K562 (cell line): ENCODE data around the gene IL11. TPM values are rescaled to one million over a fixed set of nuclear protein-coding genes. Genes with fewer than 3 reads are reported as not detected.

ENCODE experiments used
- ATAC-seq: fragments of 200-7000 bp; cut with Tn5 transposase; 3 replicates; pipeline ENCODE4 v1.9.1; 2020; ENCODE audit warnings: moderate library complexity
- BruUV-seq: library from RNA; stranded (reverse); fragments of 400-500 nt; replicated peaks from 2 replicates; lab custom pipeline; 2021; lab: Mats Ljungman, UMichigan
- CTCF ChIA-PET: fragments of 300-600 bp; formaldehyde crosslinking; extraction: SDS; loops from one replicate; lab custom pipeline; 2021; ENCODE audit warnings: low intra/inter-chr PET ratio; lab: Yijun Ruan, JAX
- POLR2A ChIA-PET: fragments of 300-600, 350-650 bp; sonication (Branson Sonifier 250); formaldehyde crosslinking; extraction: SDS; loops from one replicate; lab custom pipeline; 2021; ENCODE audit warnings: antibody characterized with exemption, inconsistent platforms; lab: Yijun Ruan, JAX
- DNase-seq, 4 experiments: peaks; one replicate each; pipeline versions ENCODE4 v3.0.0 to v3.0.0-alpha.2; 2011 to 2018; ENCODE audit warnings: low spot score in 3 of 4, mixed read lengths in 3 of 4; ENCODE audit errors: extremely low read depth in 1 of 4
- FAIRE-seq: peaks from 2 replicates; lab custom pipeline; 2011; peaks lifted over from hg19 to GRCh38; lab: Jason Lieb, UNC
- H2AFZ ChIP-seq: 2 replicates; pipeline ENCODE4 v1.6.0; 2011; ENCODE audit warnings: low read depth, low read length, control low read depth, inconsistent platforms
- H3K27ac ChIP-seq: fragments of 200-600 bp; 3 replicates; pipeline ENCODE4 v1.8.0; 2011; ENCODE audit warnings: low read depth, mild to moderate bottlenecking, control low read depth, inconsistent platforms, low read length, moderate library complexity, mixed read lengths; ENCODE audit errors: extremely low read depth
- H3K27me3 ChIP-seq, 2 experiments: fragments of 300-600 bp in 1 of 2; 2 replicates in 1 of 2; 3 replicates in 1 of 2; pipeline versions ENCODE4 v1.6.0 to v1.8.0; 2011; ENCODE audit warnings: inconsistent platforms in 2 of 2, low read length in 2 of 2, mild to moderate bottlenecking in 1 of 2, mixed read lengths in 1 of 2, moderate library complexity in 1 of 2; ENCODE audit not compliant: control insufficient read depth in 2 of 2, insufficient read depth in 2 of 2
- H3K36me3 ChIP-seq: fragments of 300-600 bp; 3 replicates; pipeline ENCODE4 v1.8.0; 2011; ENCODE audit warnings: mild to moderate bottlenecking, low read length, inconsistent platforms; ENCODE audit not compliant: control insufficient read depth, insufficient read depth
- H3K4me1 ChIP-seq, 2 experiments: fragments of 200-600 bp in 1 of 2; replicated peaks in 1 of 2; 2 replicates in 1 of 2; 3 replicates in 1 of 2; pipeline versions ENCODE4 v1.5.1 to v1.8.0; 2011; ENCODE audit warnings: inconsistent platforms in 2 of 2, low read length in 2 of 2, mild to moderate bottlenecking in 1 of 2, mixed read lengths in 1 of 2, moderate library complexity in 1 of 2; ENCODE audit not compliant: control insufficient read depth in 2 of 2, insufficient read depth in 2 of 2
- H3K4me2 ChIP-seq: 2 replicates; pipeline ENCODE4 v1.6.1; 2011; ENCODE audit warnings: low read length, control low read depth, inconsistent platforms, mixed read lengths; ENCODE audit not compliant: insufficient read depth
- H3K4me3 ChIP-seq: fragments of 200-600 bp; sonication (generic), shearing (Covaris generic); 2 replicates; pipeline ENCODE4 v1.5.1; 2016; ENCODE audit warnings: control low read depth, inconsistent platforms
- H3K79me2 ChIP-seq: fragments of 200-600 bp; 3 replicates; pipeline ENCODE4 v1.8.0; 2011; ENCODE audit warnings: low read length, inconsistent platforms; ENCODE audit not compliant: control insufficient read depth, insufficient read depth
- H3K9ac ChIP-seq, 2 experiments: 2 replicates each; pipeline versions ENCODE4 v1.6.0 to v1.6.1; 2011; ENCODE audit warnings: low read depth in 2 of 2, low read length in 2 of 2, control low read depth in 1 of 2, inconsistent platforms in 1 of 2, mild to moderate bottlenecking in 1 of 2, mixed read lengths in 1 of 2; ENCODE audit not compliant: insufficient read depth in 1 of 2
- H3K9me1 ChIP-seq: one replicate; pipeline ENCODE4 v1.6.0; 2011; ENCODE audit warnings: inconsistent platforms, mild to moderate bottlenecking, low read length, moderate library complexity; ENCODE audit not compliant: control insufficient read depth, insufficient read depth
- H3K9me3 ChIP-seq: replicated peaks from 2 replicates; pipeline ENCODE4 v1.5.1; 2011; ENCODE audit warnings: low read depth, low read length, inconsistent platforms; ENCODE audit not compliant: control insufficient read depth, insufficient read depth
- H4K20me1 ChIP-seq: replicated peaks from 2 replicates; pipeline ENCODE4 v1.6.1; 2011; ENCODE audit warnings: low read length, inconsistent platforms, mixed read lengths; ENCODE audit not compliant: control insufficient read depth, insufficient read depth
- CBFB ChIP-seq: sonication (generic); formaldehyde crosslinking; IDR thresholded peaks from 2 replicates; pipeline ENCODE4 v1.4.0; 2020; ENCODE audit warnings: mild to moderate bottlenecking, missing genetic modification reagents
- ETS2 ChIP-seq: IDR thresholded peaks from 2 replicates; pipeline ENCODE4 v1.6.1; 2016; ENCODE audit warnings: borderline replicate concordance, missing genetic modification characterization, mild to moderate bottlenecking, moderate library complexity, missing compliant biosample characterization; ENCODE audit not compliant: poor library complexity, severe bottlenecking
- NCOA2 ChIP-seq, 2 experiments: fragments of 450-650 bp; IDR thresholded peaks; 2 replicates each; pipeline ENCODE4 v1.6.1; 2018; ENCODE audit warnings: mild to moderate bottlenecking in 2 of 2, moderate library complexity in 1 of 2; ENCODE audit not compliant: partially characterized antibody in 2 of 2
- POLR2AphosphoS5 ChIP-seq: IDR thresholded peaks from 2 replicates; pipeline ENCODE4 v1.6.1; 2011; ENCODE audit warnings: mild to moderate bottlenecking, low read depth, low read length, moderate library complexity; ENCODE audit not compliant: control insufficient read depth, insufficient read depth
- TSC22D4 ChIP-seq: fragments of 450-650 bp; IDR thresholded peaks from 2 replicates; pipeline ENCODE4 v1.6.1; 2016; ENCODE audit warnings: missing genetic modification characterization, missing biosample characterization, control low read depth
- ZBED1 ChIP-seq: IDR thresholded peaks from 2 replicates; pipeline ENCODE4 v1.6.1; 2014
- ZBTB1 ChIP-seq: sonication (generic); formaldehyde crosslinking; IDR thresholded peaks from 2 replicates; pipeline ENCODE4 v1.8.1; 2023; ENCODE audit warnings: missing genetic modification reagents, low read depth, mild to moderate bottlenecking, borderline replicate concordance
- ZNF12 ChIP-seq: sonication (generic); formaldehyde crosslinking; IDR thresholded peaks from 2 replicates; pipeline ENCODE4 v1.4.0; 2020; ENCODE audit warnings: mild to moderate bottlenecking, missing genetic modification reagents
- ZNF830 ChIP-seq: fragments of 250-450 bp; sonication (Bioruptor Pico); IDR thresholded peaks from 2 replicates; pipeline ENCODE4 v1.5.0; 2021; ENCODE audit warnings: mild to moderate bottlenecking
- WGBS: fragments of 100-300 bp; shearing (Covaris generic); methylation state at CpG from one replicate; pipeline ENCODE4 v1.1.6; 2016; ENCODE audit warnings: low coverage, mixed read lengths; ENCODE audit not compliant: insufficient coverage; ENCODE audit errors: missing lambda C conversion rate; 5-methylcytosine and 5-hydroxymethylcytosine counted together
- in situ Hi-C: fragments of 300-500 bp; cut with MboI; formaldehyde crosslinking; loops from 4 replicates; pipeline ENCODE4 v1.15.0; 2018; ENCODE audit warnings: inconsistent platforms, mixed read lengths
- intact Hi-C: fragments of 100-400 bp; cut with micrococcal nuclease; formaldehyde crosslinking; loops from 2 replicates; pipeline ENCODE4 v1.14.2; 2022
- polyA plus RNA-seq, 8 experiments: library from polyadenylated mRNA; depleted of rRNA in 4 of 8; stranded (reverse) in 5 of 8; unstranded in 3 of 8; fragments of >200 nt; fragmentation: Nextera tagmentation in 2 of 8; fragmentation: Illumina TruSeq in 1 of 8; extraction: Ambion mirVana in 2 of 8; extraction: Trizol in 1 of 8; gene quantifications; 2 replicates each; pipeline versions ENCODE4 v1.2.1 to v1.2.3, GENCODE V29; 2011 to 2014; ENCODE audit warnings: inconsistent platforms in 1 of 8, missing spikeins in 1 of 8
- total RNA-seq, 7 experiments: library from RNA; depleted of rRNA in 6 of 7; stranded (reverse); fragments of >200 nt in 6 of 7; fragmentation: Illumina TruSeq in 2 of 7; extraction: Trizol in 2 of 7; gene quantifications; 2 replicates each; pipeline versions ENCODE4 v1.2.1 to v1.2.3, GENCODE V29; 2011 to 2021; ENCODE audit warnings: low replicate concordance in 1 of 7
- TF ChIP-seq, protein P1 (sequence below): fragments of 250-450 bp; sonication (Bioruptor Pico); IDR thresholded peaks from 2 replicates; pipeline ENCODE4 v1.8.0; 2022; ENCODE audit warnings: moderate library complexity, mild to moderate bottlenecking, inconsistent platforms
- TF ChIP-seq, protein P2 (sequence below), 2 experiments: fragments of 150-350 bp in 1 of 2; IDR thresholded peaks; 2 replicates each; pipeline ENCODE4 v1.6.1; 2012 to 2016; ENCODE audit warnings: low read depth in 2 of 2, low read length in 2 of 2, mild to moderate bottlenecking in 1 of 2, moderate library complexity in 1 of 2
- TF ChIP-seq, protein P3 (sequence below): fragments of 150-350 bp; conservative IDR thresholded peaks from 2 replicates; pipeline ENCODE4 v1.6.1; 2014; ENCODE audit warnings: low read length

Gene IL11
- total and polyA plus RNA-seq, 9 of the 15 experiments (the other 6 are each of a cell fraction or from before 2014, with no cell fraction given): 0.04 to 0.42 (median 0.06) TPM; not detected in 6

DNA sequence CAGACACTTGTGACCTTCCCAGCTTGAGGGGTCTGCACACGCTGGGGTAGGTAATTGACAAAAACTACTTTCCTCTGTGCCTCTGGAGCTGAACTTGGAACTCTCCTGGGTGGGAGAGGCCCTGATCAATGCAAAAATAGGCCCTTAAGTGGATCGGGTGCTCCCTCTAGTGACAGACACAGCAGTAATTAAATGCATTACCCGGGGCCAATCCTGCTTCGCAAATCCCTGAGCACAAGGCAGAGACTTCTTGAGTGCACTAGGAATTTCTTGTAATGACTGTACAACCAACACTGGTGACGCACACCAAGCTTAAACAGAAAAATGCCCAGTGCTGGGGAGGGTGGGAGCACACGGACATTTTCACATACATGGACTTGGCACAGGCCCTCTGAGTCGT lies 47.9 kb upstream of the IL11 start:
- Histone ChIP-seq H3K4me1 (peaks cover 4 to 10% of the 10 kb centered on the region in 2 experiments; a peak in 3 of 5 replicates), H3K79me2 (no peaks in the 10 kb centered on the region), H3K4me2 (no peak overlapping the region), H3K9me3 (0 out of 2 replicates have a peak, but pooled peaks cover 3% of the 10 kb centered on the region), H4K20me1 (no peaks in the 10 kb centered on the region), H3K4me3 (no peak overlapping the region), H3K27ac (no peak overlapping the region; the same call in 2 of the 3 replicates), H2AFZ (peak overlapping the region; percentile 50; the same call in 1 of the 2 replicates), H3K36me3 (no peaks in the 10 kb centered on the region), H3K9ac (no peak overlapping the region), H3K9me1 (no peaks in the 10 kb centered on the region), H3K27me3 (no peaks in the 10 kb centered on the region)
- intact Hi-C loops: loop anchor here (10.0 kb wide), 1 partner anchor 333 kb away; no protein-coding TSS in a partner anchor
- DNase-seq: peak; percentile 59 to 80 (median 70)
- ATAC-seq: peak; percentile 96
- POLR2A ChIA-PET: interaction anchor here (0.6 to 2.5 kb wide), 4 partner anchors 11 to 330 kb away, joined by 3 to 14 read pairs (median 8); partner anchors contain the start of gene UBE2S
- CTCF ChIA-PET: interaction anchor here (0.6 to 2.2 kb wide), 3 partner anchors 206 to 276 kb away, joined by 4 to 5 read pairs (median 4); no protein-coding TSS in a partner anchor
- WGBS: 11% methylated on average over 7 of the region's 7 CpGs
- FAIRE-seq: peak; percentile 93
- in situ Hi-C loops: no loop called here
- BruUV-seq: no TSS peak
- TF ChIP-seq ETS2 (tag) (no peak), ZNF830 (no peak), NCOA2 (IDR thresholded peaks at IDR 0.05; ENCODE audit: partially characterized antibody in 2 of 2) (no peak), POLR2AphosphoS5 (no peak), CBFB (CRISPR knock-in tag) (0 out of 2 replicates have a peak, but pooled peaks have one; percentile 25), ZNF12 (CRISPR knock-in tag) (no peak), ZBED1 (no peak), TSC22D4 (tag) (no peak), ZBTB1 (CRISPR knock-in tag) (no peak)
- TF ChIP-seq, protein P1, sequence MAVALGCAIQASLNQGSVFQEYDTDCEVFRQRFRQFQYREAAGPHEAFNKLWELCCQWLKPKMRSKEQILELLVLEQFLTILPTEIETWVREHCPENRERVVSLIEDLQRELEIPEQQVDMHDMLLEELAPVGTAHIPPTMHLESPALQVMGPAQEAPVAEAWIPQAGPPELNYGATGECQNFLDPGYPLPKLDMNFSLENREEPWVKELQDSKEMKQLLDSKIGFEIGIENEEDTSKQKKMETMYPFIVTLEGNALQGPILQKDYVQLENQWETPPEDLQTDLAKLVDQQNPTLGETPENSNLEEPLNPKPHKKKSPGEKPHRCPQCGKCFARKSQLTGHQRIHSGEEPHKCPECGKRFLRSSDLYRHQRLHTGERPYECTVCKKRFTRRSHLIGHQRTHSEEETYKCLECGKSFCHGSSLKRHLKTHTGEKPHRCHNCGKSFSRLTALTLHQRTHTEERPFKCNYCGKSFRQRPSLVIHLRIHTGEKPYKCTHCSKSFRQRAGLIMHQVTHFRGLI (CRISPR knock-in tag): no peak
- TF ChIP-seq, protein P2, sequence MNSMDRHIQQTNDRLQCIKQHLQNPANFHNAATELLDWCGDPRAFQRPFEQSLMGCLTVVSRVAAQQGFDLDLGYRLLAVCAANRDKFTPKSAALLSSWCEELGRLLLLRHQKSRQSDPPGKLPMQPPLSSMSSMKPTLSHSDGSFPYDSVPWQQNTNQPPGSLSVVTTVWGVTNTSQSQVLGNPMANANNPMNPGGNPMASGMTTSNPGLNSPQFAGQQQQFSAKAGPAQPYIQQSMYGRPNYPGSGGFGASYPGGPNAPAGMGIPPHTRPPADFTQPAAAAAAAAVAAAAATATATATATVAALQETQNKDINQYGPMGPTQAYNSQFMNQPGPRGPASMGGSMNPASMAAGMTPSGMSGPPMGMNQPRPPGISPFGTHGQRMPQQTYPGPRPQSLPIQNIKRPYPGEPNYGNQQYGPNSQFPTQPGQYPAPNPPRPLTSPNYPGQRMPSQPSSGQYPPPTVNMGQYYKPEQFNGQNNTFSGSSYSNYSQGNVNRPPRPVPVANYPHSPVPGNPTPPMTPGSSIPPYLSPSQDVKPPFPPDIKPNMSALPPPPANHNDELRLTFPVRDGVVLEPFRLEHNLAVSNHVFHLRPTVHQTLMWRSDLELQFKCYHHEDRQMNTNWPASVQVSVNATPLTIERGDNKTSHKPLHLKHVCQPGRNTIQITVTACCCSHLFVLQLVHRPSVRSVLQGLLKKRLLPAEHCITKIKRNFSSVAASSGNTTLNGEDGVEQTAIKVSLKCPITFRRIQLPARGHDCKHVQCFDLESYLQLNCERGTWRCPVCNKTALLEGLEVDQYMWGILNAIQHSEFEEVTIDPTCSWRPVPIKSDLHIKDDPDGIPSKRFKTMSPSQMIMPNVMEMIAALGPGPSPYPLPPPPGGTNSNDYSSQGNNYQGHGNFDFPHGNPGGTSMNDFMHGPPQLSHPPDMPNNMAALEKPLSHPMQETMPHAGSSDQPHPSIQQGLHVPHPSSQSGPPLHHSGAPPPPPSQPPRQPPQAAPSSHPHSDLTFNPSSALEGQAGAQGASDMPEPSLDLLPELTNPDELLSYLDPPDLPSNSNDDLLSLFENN (IDR thresholded peaks at IDR 0.05; ENCODE audit: low read depth in 2 of 2, low read length in 2 of 2): no peak
- TF ChIP-seq, protein P3, sequence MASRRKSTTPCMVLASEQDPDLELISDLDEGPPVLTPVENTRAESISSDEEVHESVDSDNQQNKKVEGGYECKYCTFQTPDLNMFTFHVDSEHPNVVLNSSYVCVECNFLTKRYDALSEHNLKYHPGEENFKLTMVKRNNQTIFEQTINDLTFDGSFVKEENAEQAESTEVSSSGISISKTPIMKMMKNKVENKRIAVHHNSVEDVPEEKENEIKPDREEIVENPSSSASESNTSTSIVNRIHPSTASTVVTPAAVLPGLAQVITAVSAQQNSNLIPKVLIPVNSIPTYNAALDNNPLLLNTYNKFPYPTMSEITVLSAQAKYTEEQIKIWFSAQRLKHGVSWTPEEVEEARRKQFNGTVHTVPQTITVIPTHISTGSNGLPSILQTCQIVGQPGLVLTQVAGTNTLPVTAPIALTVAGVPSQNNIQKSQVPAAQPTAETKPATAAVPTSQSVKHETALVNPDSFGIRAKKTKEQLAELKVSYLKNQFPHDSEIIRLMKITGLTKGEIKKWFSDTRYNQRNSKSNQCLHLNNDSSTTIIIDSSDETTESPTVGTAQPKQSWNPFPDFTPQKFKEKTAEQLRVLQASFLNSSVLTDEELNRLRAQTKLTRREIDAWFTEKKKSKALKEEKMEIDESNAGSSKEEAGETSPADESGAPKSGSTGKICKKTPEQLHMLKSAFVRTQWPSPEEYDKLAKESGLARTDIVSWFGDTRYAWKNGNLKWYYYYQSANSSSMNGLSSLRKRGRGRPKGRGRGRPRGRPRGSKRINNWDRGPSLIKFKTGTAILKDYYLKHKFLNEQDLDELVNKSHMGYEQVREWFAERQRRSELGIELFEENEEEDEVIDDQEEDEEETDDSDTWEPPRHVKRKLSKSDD: no peak
